GM23338 (cell line): ENCODE measurements around the gene CHCHD5. TPM values are rescaled to one million over a fixed set of nuclear protein-coding genes. Genes with fewer than 3 reads are reported as not detected.

Source experiments
- ATAC-seq: fragments of 200-7000 bp; cut with Tn5 transposase; 3 replicates; pipeline ENCODE4 v1.9.1; 2020
- DNase-seq: peaks from one replicate; pipeline ENCODE4 v3.0.0-alpha.2; 2015; ENCODE audit warnings: low spot score
- H2AFZ ChIP-seq: fragments of 200-600 bp; sonication (generic); 2 replicates; pipeline ENCODE4 v1.8.0; 2016; ENCODE audit warnings: antibody characterized with exemption, mild to moderate bottlenecking, moderate library complexity
- H3F3A ChIP-seq: fragments of 200-600 bp; sonication (generic); replicated peaks from 2 replicates; pipeline ENCODE4 v1.8.0; 2017; ENCODE audit warnings: antibody characterized with exemption, mixed run types, low read depth
- H3K27ac ChIP-seq: fragments of 200-600 bp; sonication (generic); 2 replicates; pipeline ENCODE4 v1.6.1; 2016; ENCODE audit warnings: low read depth
- H3K27me3 ChIP-seq: fragments of 200-600 bp; sonication (generic); 2 replicates; pipeline ENCODE4 v1.8.0; 2016; ENCODE audit warnings: mild to moderate bottlenecking, mixed run types, moderate library complexity; ENCODE audit not compliant: insufficient read depth
- H3K36me3 ChIP-seq: fragments of 200-600 bp; sonication (generic); 2 replicates; pipeline ENCODE4 v1.8.0; 2016; ENCODE audit warnings: mild to moderate bottlenecking; ENCODE audit not compliant: insufficient read depth
- H3K4me1 ChIP-seq: fragments of 200-600 bp; sonication (generic); 2 replicates; pipeline ENCODE4 v1.8.0; 2016; ENCODE audit warnings: mild to moderate bottlenecking, moderate library complexity; ENCODE audit not compliant: insufficient read depth
- H3K4me2 ChIP-seq: fragments of 200-600 bp; sonication (generic); 2 replicates; pipeline ENCODE4 v1.7.1; 2017; ENCODE audit warnings: mixed run types
- H3K4me3 ChIP-seq: fragments of 200-600 bp; sonication (generic); 2 replicates; pipeline ENCODE4 v1.6.1; 2016; ENCODE audit warnings: mixed run types
- H3K79me2 ChIP-seq: fragments of 200-600 bp; sonication (generic); replicated peaks from 2 replicates; pipeline ENCODE4 v1.8.0; 2017; ENCODE audit warnings: mild to moderate bottlenecking; ENCODE audit not compliant: insufficient read depth
- H3K9me2 ChIP-seq: fragments of 200-600 bp; sonication (generic); 2 replicates; pipeline ENCODE4 v1.8.0; 2017; ENCODE audit not compliant: insufficient read depth
- H4K20me1 ChIP-seq: fragments of 200-600 bp; sonication (generic); replicated peaks from 2 replicates; pipeline ENCODE4 v1.8.0; 2017; ENCODE audit warnings: mild to moderate bottlenecking; ENCODE audit not compliant: insufficient read depth
- H3K27ac Mint-ChIP-seq: 2 replicates; pipeline ENCODE4 v1.8.0; 2020; ENCODE audit warnings: inconsistent platforms, mild to moderate bottlenecking, moderate library complexity, mixed read lengths
- H3K27me3 Mint-ChIP-seq: 3 replicates; pipeline ENCODE4 v1.8.0; 2022; ENCODE audit warnings: low read depth, mild to moderate bottlenecking, moderate library complexity, mixed read lengths, inconsistent platforms; ENCODE audit not compliant: insufficient read depth, poor library complexity
- H3K36me3 Mint-ChIP-seq: 3 replicates; pipeline ENCODE4 v1.8.0; 2021; ENCODE audit warnings: low read depth, mild to moderate bottlenecking, inconsistent platforms, moderate library complexity, mixed read lengths
- H3K4me1 Mint-ChIP-seq: 3 replicates; pipeline ENCODE4 v1.8.0; 2020; ENCODE audit warnings: mild to moderate bottlenecking, inconsistent platforms, mixed read lengths
- H3K4me3 Mint-ChIP-seq: 3 replicates; pipeline ENCODE4 v1.8.0; 2021; ENCODE audit warnings: moderate library complexity, mild to moderate bottlenecking, inconsistent platforms, mixed read lengths
- H3K9me3 Mint-ChIP-seq: 3 replicates; pipeline ENCODE4 v1.8.0; 2020; ENCODE audit warnings: moderate library complexity, mild to moderate bottlenecking, inconsistent platforms, mixed read lengths
- CREB1 ChIP-seq: fragments of 250-450 bp; sonication (Bioruptor Pico); IDR thresholded peaks from 2 replicates; pipeline ENCODE4 v1.5.0; 2020; ENCODE audit warnings: low read depth, mild to moderate bottlenecking, moderate library complexity
- EZH2phosphoT487 ChIP-seq: fragments of 200-600 bp; sonication (generic); IDR thresholded peaks from one replicate; pipeline ENCODE4 v1.8.1; 2018; ENCODE audit warnings: antibody characterized with exemption; ENCODE audit not compliant: unreplicated experiment
- JUNB ChIP-seq: IDR thresholded peaks from one replicate; pipeline ENCODE4 v1.6.1; 2016; ENCODE audit warnings: antibody characterized with exemption; ENCODE audit not compliant: unreplicated experiment
- NANOG ChIP-seq: IDR thresholded peaks from 2 replicates; pipeline ENCODE4 v1.6.1; 2016; ENCODE audit warnings: antibody characterized with exemption, borderline replicate concordance
- POLR2AphosphoS5 ChIP-seq: IDR thresholded peaks from 2 replicates; pipeline ENCODE4 v1.6.1; 2016; ENCODE audit warnings: antibody characterized with exemption, low read depth
- STAT1 ChIP-seq: IDR thresholded peaks from one replicate; pipeline ENCODE4 v1.6.1; 2016; ENCODE audit warnings: antibody characterized with exemption; ENCODE audit not compliant: unreplicated experiment
- ZNF114 ChIP-seq: fragments of 250-450 bp; sonication (Bioruptor Pico); IDR thresholded peaks from 2 replicates; pipeline ENCODE4 v1.5.0; 2020; ENCODE audit warnings: mild to moderate bottlenecking, moderate library complexity
- ZNF331 ChIP-seq: fragments of 250-450 bp; sonication (Bioruptor Pico); IDR thresholded peaks from 2 replicates; pipeline ENCODE4 v1.5.0; 2020; ENCODE audit warnings: low read depth, mild to moderate bottlenecking, moderate library complexity
- polyA plus RNA-seq: library from polyadenylated mRNA; unstranded; fragments of >200 nt; fragmentation: Nextera tagmentation; extraction: Ambion mirVana; gene quantifications from 2 replicates; pipeline ENCODE4 v1.2.1, GENCODE V29; 2016
- total RNA-seq: library from RNA; depleted of rRNA; stranded (reverse); fragments of >200 nt; shearing (Covaris generic); gene quantifications from 2 replicates; pipeline ENCODE4 v1.2.3, GENCODE V29; 2014
- TF ChIP-seq, protein P1 (sequence below), 2 experiments: fragments of 200-600 bp in 1 of 2; sonication (generic) in 1 of 2; conservative IDR thresholded peaks; 2 replicates each; pipeline versions ENCODE4 v1.5.1 to v1.6.1; 2016 to 2017; ENCODE audit warnings: antibody characterized with exemption in 2 of 2, low read depth in 2 of 2, mild to moderate bottlenecking in 2 of 2, moderate library complexity in 1 of 2
- TF ChIP-seq, protein P2 (sequence below): IDR thresholded peaks from one replicate; pipeline ENCODE4 v1.6.1; 2018; ENCODE audit warnings: antibody characterized with exemption; ENCODE audit not compliant: unreplicated experiment
- TF ChIP-seq, protein P3 (sequence below): fragments of 250-450 bp; sonication (Bioruptor Pico); IDR thresholded peaks from 2 replicates; pipeline ENCODE4 v1.5.0; 2020; ENCODE audit warnings: mild to moderate bottlenecking, moderate library complexity
- TF ChIP-seq, protein P4 (sequence below): IDR thresholded peaks from 2 replicates; pipeline ENCODE4 v1.6.1; 2016; ENCODE audit warnings: antibody characterized with exemption

CHCHD5 gene
- total and polyA plus RNA-seq, 2 experiments from 2014 or later: 15.5 to 69.9 TPM

DNA sequence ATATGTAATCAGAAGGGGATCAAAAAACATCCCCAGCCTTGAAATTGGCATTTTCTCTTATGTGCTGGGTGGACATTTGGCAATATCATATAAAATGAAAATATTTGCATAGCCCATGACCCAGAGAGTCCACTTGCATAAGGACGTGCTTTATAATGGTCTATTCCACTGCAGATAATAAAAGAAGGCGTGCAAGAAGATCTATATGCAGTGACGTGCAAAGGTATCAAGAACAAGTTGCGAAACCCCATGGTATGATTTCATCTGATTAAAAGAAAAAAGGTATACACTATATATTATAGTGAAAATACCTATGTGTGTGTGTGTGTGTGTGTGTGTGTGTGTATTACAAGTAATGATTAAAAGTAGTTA, 52.9 kb downstream of the CHCHD5 start:
- ATAC-seq (no peak), DNase-seq (no peak)
- H3F3A ChIP-seq: no peaks in the 10 kb centered on the region
- H3K4me1 ChIP-seq: no peaks in the 10 kb centered on the region
- no peak for TF ChIP-seq CREB1 (CRISPR knock-in tag)
- TF ChIP-seq JUNB: no peak
- TF ChIP-seq, protein P1, sequence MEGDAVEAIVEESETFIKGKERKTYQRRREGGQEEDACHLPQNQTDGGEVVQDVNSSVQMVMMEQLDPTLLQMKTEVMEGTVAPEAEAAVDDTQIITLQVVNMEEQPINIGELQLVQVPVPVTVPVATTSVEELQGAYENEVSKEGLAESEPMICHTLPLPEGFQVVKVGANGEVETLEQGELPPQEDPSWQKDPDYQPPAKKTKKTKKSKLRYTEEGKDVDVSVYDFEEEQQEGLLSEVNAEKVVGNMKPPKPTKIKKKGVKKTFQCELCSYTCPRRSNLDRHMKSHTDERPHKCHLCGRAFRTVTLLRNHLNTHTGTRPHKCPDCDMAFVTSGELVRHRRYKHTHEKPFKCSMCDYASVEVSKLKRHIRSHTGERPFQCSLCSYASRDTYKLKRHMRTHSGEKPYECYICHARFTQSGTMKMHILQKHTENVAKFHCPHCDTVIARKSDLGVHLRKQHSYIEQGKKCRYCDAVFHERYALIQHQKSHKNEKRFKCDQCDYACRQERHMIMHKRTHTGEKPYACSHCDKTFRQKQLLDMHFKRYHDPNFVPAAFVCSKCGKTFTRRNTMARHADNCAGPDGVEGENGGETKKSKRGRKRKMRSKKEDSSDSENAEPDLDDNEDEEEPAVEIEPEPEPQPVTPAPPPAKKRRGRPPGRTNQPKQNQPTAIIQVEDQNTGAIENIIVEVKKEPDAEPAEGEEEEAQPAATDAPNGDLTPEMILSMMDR (conservative IDR thresholded peaks at IDR 0.05; ENCODE audit: low read depth in 2 of 2): no peak
- TF ChIP-seq, protein P2, sequence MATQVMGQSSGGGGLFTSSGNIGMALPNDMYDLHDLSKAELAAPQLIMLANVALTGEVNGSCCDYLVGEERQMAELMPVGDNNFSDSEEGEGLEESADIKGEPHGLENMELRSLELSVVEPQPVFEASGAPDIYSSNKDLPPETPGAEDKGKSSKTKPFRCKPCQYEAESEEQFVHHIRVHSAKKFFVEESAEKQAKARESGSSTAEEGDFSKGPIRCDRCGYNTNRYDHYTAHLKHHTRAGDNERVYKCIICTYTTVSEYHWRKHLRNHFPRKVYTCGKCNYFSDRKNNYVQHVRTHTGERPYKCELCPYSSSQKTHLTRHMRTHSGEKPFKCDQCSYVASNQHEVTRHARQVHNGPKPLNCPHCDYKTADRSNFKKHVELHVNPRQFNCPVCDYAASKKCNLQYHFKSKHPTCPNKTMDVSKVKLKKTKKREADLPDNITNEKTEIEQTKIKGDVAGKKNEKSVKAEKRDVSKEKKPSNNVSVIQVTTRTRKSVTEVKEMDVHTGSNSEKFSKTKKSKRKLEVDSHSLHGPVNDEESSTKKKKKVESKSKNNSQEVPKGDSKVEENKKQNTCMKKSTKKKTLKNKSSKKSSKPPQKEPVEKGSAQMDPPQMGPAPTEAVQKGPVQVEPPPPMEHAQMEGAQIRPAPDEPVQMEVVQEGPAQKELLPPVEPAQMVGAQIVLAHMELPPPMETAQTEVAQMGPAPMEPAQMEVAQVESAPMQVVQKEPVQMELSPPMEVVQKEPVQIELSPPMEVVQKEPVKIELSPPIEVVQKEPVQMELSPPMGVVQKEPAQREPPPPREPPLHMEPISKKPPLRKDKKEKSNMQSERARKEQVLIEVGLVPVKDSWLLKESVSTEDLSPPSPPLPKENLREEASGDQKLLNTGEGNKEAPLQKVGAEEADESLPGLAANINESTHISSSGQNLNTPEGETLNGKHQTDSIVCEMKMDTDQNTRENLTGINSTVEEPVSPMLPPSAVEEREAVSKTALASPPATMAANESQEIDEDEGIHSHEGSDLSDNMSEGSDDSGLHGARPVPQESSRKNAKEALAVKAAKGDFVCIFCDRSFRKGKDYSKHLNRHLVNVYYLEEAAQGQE: no peak
- TF ChIP-seq ZNF331: no peak
- no peak for TF ChIP-seq EZH2phosphoT487
- TF ChIP-seq, protein P3, sequence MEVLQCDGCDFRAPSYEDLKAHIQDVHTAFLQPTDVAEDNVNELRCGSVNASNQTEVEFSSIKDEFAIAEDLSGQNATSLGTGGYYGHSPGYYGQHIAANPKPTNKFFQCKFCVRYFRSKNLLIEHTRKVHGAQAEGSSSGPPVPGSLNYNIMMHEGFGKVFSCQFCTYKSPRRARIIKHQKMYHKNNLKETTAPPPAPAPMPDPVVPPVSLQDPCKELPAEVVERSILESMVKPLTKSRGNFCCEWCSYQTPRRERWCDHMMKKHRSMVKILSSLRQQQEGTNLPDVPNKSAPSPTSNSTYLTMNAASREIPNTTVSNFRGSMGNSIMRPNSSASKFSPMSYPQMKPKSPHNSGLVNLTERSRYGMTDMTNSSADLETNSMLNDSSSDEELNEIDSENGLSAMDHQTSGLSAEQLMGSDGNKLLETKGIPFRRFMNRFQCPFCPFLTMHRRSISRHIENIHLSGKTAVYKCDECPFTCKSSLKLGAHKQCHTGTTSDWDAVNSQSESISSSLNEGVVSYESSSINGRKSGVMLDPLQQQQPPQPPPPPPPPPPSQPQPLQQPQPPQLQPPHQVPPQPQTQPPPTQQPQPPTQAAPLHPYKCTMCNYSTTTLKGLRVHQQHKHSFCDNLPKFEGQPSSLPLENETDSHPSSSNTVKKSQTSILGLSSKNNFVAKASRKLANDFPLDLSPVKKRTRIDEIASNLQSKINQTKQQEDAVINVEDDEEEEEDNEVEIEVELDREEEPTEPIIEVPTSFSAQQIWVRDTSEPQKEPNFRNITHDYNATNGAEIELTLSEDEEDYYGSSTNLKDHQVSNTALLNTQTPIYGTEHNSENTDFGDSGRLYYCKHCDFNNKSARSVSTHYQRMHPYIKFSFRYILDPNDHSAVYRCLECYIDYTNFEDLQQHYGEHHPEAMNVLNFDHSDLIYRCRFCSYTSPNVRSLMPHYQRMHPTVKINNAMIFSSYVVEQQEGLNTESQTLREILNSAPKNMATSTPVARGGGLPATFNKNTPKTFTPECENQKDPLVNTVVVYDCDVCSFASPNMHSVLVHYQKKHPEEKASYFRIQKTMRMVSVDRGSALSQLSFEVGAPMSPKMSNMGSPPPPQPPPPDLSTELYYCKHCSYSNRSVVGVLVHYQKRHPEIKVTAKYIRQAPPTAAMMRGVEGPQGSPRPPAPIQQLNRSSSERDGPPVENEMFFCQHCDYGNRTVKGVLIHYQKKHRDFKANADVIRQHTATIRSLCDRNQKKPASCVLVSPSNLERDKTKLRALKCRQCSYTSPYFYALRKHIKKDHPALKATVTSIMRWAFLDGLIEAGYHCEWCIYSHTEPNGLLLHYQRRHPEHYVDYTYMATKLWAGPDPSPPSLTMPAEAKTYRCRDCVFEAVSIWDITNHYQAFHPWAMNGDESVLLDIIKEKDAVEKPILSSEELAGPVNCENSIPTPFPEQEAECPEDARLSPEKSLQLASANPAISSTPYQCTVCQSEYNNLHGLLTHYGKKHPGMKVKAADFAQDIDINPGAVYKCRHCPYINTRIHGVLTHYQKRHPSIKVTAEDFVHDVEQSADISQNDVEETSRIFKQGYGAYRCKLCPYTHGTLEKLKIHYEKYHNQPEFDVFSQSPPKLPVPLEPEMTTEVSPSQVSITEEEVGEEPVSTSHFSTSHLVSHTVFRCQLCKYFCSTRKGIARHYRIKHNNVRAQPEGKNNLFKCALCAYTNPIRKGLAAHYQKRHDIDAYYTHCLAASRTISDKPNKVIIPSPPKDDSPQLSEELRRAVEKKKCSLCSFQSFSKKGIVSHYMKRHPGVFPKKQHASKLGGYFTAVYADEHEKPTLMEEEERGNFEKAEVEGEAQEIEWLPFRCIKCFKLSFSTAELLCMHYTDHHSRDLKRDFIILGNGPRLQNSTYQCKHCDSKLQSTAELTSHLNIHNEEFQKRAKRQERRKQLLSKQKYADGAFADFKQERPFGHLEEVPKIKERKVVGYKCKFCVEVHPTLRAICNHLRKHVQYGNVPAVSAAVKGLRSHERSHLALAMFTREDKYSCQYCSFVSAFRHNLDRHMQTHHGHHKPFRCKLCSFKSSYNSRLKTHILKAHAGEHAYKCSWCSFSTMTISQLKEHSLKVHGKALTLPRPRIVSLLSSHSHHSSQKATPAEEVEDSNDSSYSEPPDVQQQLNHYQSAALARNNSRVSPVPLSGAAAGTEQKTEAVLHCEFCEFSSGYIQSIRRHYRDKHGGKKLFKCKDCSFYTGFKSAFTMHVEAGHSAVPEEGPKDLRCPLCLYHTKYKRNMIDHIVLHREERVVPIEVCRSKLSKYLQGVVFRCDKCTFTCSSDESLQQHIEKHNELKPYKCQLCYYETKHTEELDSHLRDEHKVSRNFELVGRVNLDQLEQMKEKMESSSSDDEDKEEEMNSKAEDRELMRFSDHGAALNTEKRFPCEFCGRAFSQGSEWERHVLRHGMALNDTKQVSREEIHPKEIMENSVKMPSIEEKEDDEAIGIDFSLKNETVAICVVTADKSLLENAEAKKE (CRISPR knock-in tag): no peak
- no peak for TF ChIP-seq ZNF114 (CRISPR knock-in tag)
- TF ChIP-seq, protein P4, sequence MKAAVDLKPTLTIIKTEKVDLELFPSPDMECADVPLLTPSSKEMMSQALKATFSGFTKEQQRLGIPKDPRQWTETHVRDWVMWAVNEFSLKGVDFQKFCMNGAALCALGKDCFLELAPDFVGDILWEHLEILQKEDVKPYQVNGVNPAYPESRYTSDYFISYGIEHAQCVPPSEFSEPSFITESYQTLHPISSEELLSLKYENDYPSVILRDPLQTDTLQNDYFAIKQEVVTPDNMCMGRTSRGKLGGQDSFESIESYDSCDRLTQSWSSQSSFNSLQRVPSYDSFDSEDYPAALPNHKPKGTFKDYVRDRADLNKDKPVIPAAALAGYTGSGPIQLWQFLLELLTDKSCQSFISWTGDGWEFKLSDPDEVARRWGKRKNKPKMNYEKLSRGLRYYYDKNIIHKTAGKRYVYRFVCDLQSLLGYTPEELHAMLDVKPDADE: no peak
- no peak for TF ChIP-seq NANOG
- TF ChIP-seq POLR2AphosphoS5: no peak
- TF ChIP-seq STAT1: no peak
- no peak overlapping the region for H2AFZ ChIP-seq
- no peaks in the 10 kb centered on the region for H3K27me3 ChIP-seq
- no peaks in the 10 kb centered on the region for H3K9me2 ChIP-seq
- Mint-ChIP-seq H3K27me3 (peaks cover 4% of the 10 kb centered on the region), H3K36me3 (no peaks in the 10 kb centered on the region), H3K27ac (no peak overlapping the region), H3K9me3 (no peaks in the 10 kb centered on the region), H3K4me3 (no peak overlapping the region), H3K4me1 (peaks cover 4% of the 10 kb centered on the region; the same call in 1 of the 3 replicates)
- no peaks in the 10 kb centered on the region for H4K20me1 ChIP-seq
- H3K79me2 ChIP-seq: no peaks in the 10 kb centered on the region
- H3K4me2 ChIP-seq: no peak overlapping the region
- no peak overlapping the region for H3K4me3 ChIP-seq
- H3K27ac ChIP-seq: no peak overlapping the region
- no peaks in the 10 kb centered on the region for H3K36me3 ChIP-seq
